Endothelial cell (in vitro differentiated cells): ENCODE data around the gene DNAJB13. TPM values are rescaled to one million over a fixed set of nuclear protein-coding genes. Genes with fewer than 3 reads are reported as not detected.

ENCODE experiments used
- DNase-seq: peaks from one replicate; pipeline ENCODE4 v3.0.0; 2021; ENCODE audit warnings: low spot score
- H3K27ac Mint-ChIP-seq: one replicate; pipeline ENCODE4 v1.8.0; 2021; ENCODE audit warnings: mixed read lengths, inconsistent platforms; ENCODE audit not compliant: unreplicated experiment
- H3K27me3 Mint-ChIP-seq: one replicate; pipeline ENCODE4 v1.8.0; 2021; ENCODE audit warnings: mild to moderate bottlenecking, moderate library complexity, mixed read lengths, inconsistent platforms; ENCODE audit not compliant: unreplicated experiment
- H3K36me3 Mint-ChIP-seq: one replicate; pipeline ENCODE4 v1.8.0; 2021; ENCODE audit warnings: mild to moderate bottlenecking, low read depth, mixed read lengths, inconsistent platforms; ENCODE audit not compliant: unreplicated experiment
- H3K4me1 Mint-ChIP-seq: one replicate; pipeline ENCODE4 v1.8.0; 2021; ENCODE audit warnings: mild to moderate bottlenecking, mixed read lengths, inconsistent platforms; ENCODE audit not compliant: unreplicated experiment
- H3K4me3 Mint-ChIP-seq: one replicate; pipeline ENCODE4 v1.8.0; 2021; ENCODE audit warnings: mild to moderate bottlenecking, mixed read lengths, inconsistent platforms; ENCODE audit not compliant: unreplicated experiment
- H3K9me3 Mint-ChIP-seq: one replicate; pipeline ENCODE4 v1.8.0; 2021; ENCODE audit warnings: mixed read lengths, inconsistent platforms; ENCODE audit not compliant: unreplicated experiment
- total RNA-seq: library from RNA; stranded (reverse); fragmentation: NEBNext Ultra II Directional; extraction: Animal tissue kit (Norgen Biotek cat#: 25700); gene quantifications from one replicate; pipeline ENCODE4 v1.2.1, GENCODE V29; 2021; ENCODE audit not compliant: unreplicated experiment
- TF ChIP-seq, protein P1 (sequence below): fragments of 200-600 bp; sonication (generic); IDR thresholded peaks from one replicate; pipeline ENCODE4 v1.5.0; 2021; ENCODE audit warnings: antibody characterized with exemption; ENCODE audit not compliant: unreplicated experiment

DNAJB13 gene
- total RNA-seq, 1 donor from 2014 or later = 0.36 TPM

DNA sequence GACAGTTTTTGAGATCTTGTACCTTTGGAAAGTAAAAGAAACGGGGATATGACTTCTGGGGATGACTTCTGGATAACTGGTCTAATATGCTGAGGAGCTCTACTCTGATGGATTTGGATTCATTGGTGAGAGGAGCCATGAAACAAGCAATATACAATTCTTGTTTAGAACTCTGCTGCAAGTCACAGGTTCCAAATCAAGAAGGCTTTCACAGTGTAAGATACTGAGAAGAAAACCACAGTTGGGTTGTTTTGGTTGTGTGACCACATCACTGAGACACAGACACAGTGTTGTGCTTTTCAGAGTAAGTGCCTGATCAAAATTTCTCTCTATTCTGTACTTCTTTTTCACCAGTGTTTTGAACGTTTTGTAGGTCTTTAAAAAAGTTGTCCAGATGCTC is 44.9 kb downstream of the DNAJB13 start:
- H3K9me3 Mint-ChIP-seq = no peaks in the 10 kb centered on the region
- H3K4me1 Mint-ChIP-seq = peaks cover 2% of the 10 kb centered on the region
- peaks cover 1% of the 10 kb centered on the region for H3K27me3 Mint-ChIP-seq
- H3K4me3 Mint-ChIP-seq = no peak overlapping the region
- DNase-seq = no peak
- H3K36me3 Mint-ChIP-seq = no peaks in the 10 kb centered on the region
- TF ChIP-seq, protein P1, sequence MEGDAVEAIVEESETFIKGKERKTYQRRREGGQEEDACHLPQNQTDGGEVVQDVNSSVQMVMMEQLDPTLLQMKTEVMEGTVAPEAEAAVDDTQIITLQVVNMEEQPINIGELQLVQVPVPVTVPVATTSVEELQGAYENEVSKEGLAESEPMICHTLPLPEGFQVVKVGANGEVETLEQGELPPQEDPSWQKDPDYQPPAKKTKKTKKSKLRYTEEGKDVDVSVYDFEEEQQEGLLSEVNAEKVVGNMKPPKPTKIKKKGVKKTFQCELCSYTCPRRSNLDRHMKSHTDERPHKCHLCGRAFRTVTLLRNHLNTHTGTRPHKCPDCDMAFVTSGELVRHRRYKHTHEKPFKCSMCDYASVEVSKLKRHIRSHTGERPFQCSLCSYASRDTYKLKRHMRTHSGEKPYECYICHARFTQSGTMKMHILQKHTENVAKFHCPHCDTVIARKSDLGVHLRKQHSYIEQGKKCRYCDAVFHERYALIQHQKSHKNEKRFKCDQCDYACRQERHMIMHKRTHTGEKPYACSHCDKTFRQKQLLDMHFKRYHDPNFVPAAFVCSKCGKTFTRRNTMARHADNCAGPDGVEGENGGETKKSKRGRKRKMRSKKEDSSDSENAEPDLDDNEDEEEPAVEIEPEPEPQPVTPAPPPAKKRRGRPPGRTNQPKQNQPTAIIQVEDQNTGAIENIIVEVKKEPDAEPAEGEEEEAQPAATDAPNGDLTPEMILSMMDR = no peak
- peak overlapping the region; percentile 73 for H3K27ac Mint-ChIP-seq

DNA sequence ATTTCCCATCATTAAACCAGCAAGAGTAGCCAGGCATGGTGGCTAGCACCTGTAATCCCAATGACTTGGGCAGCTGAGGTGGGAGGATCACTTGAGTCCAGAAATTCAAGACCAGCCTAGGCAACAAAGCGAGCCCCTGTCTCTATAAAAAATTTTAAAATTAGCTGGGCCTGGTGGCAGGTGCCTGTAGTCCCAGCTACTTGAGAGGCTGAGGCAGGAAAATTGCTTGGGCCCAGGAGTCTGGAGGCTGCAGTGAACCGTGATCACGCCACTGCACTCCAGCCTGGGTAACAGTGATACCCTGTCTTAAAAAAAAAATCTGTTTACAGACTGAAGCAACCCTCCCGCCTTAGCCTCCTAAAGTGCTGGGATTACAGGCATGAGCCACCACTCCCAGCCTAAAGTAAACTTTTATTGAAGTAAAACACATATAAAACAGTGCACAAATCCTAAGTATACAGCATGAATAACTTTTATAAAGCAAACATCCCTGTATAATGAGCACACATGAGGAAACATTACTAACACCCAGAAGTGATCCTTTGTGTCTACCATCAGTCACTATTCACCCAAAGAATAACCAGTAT is 45.4 kb downstream of the DNAJB13 start:
- H3K9me3 Mint-ChIP-seq = no peaks in the 10 kb centered on the region

DNA sequence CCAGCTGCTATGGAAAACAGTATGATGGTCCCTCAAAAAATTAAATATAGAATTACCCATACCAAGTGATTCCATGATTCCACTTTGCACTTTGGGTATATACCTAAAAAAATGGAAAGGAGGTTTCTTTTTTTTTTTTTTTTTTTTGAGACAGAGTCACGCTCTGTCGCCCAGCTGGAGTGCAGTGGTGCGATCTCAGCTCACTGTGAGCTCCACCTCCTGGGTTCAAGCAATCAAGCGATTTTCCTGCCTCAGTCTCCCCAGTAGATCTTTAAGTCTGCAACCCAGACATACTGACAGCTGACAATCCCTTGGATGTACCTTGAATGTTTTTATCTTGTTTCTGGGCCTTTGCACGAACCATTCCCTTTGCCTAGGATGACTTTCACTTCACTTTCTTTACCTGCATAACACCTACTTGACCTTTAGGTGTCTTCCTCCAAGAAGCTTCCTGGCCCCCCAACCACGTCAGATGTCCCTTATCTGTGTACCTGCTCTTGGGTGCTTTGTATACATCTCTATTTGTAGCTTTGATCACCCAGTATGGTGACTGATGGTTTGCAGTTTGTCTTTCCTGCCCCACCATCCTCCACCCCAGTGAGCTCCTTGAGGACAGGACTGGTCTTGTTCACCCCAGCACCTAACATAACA is 46.4 kb downstream of the DNAJB13 start:
- Mint-ChIP-seq H3K27me3 (no peaks in the 10 kb centered on the region), H3K27ac (no peak overlapping the region), H3K9me3 (no peaks in the 10 kb centered on the region), H3K4me1 (no peaks in the 10 kb centered on the region), H3K36me3 (peaks cover 5% of the 10 kb centered on the region), H3K4me3 (no peak overlapping the region)
- no peak for DNase-seq
- TF ChIP-seq, protein P1 = no peak

More for the DNA sequence above, 45.4 kb downstream of the DNAJB13 start:
- Mint-ChIP-seq H3K27ac (no peak overlapping the region), H3K4me1 (no peaks in the 10 kb centered on the region), H3K36me3 (peaks cover 2% of the 10 kb centered on the region), H3K27me3 (peaks cover 1% of the 10 kb centered on the region), H3K4me3 (no peak overlapping the region)
- TF ChIP-seq, protein P1 = no peak
- DNase-seq = no peak

DNA sequence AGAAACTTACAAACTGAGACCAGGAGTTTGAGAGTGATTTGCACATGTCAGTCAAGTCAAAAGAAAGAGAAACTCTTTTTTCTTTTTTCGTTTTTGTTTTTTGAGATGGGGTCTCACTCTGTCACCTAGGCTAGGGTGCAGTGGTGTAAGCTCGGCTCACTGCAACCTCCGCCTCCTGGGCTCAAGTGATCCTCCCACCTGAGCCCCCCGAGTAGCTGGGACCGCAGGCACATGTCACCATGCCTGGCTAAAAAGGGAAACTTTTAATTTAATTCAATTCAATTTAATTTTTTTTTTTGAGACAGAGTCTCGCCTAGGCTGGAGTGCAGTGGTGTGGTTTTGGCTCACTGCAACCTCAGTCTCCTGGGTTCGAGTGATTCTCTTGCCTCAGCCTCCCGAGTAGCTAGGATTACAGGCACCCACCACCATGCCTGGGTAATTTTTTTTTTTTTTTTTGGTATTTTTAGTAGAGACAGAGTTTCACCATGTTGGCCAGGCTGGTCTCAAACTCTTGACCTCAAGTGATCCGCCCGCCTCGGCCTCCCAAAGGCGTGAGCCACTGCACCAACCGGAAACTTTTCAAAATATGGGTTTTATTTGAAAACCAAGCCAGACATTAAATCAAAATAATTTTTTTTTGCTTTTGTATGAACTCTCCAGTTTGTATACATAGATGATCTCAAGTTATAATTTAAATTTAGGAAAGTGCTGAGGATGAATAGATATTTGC is 48.2 kb downstream of the DNAJB13 start:
- H3K4me1 Mint-ChIP-seq = no peaks in the 10 kb centered on the region
- no peaks in the 10 kb centered on the region for H3K9me3 Mint-ChIP-seq

More for the DNA sequence above, 48.2 kb downstream of the DNAJB13 start:
- Mint-ChIP-seq H3K27ac (no peak overlapping the region), H3K27me3 (no peaks in the 10 kb centered on the region), H3K4me3 (no peak overlapping the region), H3K36me3 (peaks cover 15% of the 10 kb centered on the region)
- TF ChIP-seq, protein P1 = no peak
- DNase-seq = no peak
